ENCODE results near the gene GLB1L3.

Gene GLB1L3, protein sequence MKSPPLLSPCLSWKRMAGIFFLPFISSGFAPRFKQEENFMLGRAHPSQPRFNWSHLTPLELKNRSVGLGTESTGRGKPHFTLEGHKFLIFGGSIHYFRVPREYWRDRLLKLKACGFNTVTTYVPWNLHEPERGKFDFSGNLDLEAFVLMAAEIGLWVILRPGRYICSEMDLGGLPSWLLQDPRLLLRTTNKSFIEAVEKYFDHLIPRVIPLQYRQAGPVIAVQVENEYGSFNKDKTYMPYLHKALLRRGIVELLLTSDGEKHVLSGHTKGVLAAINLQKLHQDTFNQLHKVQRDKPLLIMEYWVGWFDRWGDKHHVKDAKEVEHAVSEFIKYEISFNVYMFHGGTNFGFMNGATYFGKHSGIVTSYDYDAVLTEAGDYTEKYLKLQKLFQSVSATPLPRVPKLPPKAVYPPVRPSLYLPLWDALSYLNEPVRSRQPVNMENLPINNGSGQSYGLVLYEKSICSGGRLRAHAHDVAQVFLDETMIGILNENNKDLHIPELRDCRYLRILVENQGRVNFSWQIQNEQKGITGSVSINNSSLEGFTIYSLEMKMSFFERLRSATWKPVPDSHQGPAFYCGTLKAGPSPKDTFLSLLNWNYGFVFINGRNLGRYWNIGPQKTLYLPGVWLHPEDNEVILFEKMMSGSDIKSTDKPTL

DNA sequence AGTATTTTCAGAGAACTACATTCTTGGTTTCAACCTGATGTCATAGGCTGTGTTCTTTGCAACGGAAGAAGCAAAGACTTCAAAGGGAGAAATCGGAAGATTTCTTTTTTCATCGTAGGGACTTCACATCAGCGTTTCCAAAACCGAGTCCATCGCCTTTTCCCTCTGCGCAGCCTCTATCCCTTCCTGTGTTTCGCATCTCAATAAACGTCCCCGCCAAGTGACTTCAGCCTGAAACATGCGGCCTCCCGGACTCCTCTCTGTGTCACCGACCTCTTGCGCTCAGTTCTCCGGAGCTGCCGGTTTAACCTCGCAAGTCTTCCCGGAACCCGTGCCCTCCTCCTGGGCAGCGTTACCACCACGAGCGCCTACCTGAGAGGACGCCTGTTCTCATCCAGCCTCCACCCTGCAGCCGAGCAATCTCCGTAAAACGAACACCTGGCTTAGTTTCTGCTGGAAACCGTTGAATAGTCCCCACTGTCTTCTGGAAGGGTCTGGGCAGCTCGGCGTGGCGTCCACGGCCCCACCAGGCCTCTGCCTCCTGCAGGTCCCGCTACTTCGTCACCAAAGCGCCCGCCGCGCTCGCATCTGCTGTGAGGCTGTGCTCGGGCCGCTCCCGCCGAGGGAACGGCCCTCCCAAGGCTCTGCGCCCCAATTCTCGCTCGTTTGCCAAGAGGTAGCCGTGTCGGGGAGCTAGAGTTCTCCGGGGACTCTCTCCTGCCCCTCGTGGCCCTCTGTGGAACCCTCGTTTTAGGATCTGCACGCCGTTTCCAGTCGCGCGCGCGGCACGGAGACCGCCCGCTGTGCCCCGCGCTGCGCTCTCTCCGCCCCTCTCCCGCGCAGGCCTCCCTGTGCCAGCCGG is at the start of gene GLB1L3:
Gene GLB1L3, plus strand, starts transcription at position 846 of the 862 bp plus-strand sequence. CDS start 362 bp downstream, outside the sequence.
- TF ChIP-seq GATA3 (IDR thresholded peaks at IDR 0.05; ENCODE audit: low read depth, low read length) (no peak), GATA2 (IDR thresholded peaks at IDR 0.05; ENCODE audit: low read depth, low read length) (no peak)

DNA sequence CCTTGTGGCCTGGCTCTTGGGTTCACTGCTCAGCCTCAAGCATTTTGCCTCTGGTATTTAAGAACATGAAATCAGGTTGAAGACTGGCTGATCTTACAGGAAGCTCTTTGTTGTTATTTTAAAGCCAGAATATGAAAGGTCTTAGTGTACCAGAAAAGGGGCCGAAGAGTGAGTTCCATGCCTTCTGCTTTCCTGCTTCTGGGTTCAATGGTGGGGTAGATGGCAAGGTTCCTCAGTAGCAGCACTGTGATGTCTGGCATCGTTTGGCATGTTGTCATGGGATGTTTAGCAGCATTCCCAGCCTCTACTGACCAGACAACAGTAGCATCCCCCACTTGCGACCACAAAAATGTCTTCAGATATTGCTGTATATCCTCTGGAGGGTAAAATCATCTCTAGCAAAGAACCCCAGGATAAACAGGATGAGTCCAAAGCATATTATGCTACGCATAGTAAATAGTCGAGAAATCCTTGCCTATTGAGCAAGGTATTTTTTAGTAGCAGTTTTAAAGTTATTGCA is 49.3 kb upstream of the GLB1L3 start:
- no peak for TF ChIP-seq GATA2 (IDR thresholded peaks at IDR 0.05; ENCODE audit: low read depth, low read length)
- no peak for TF ChIP-seq GATA3 (IDR thresholded peaks at IDR 0.05; ENCODE audit: low read depth, low read length)

GRCh38 chr11:134228625-134229024 is 47.6 kb upstream of the GLB1L3 start:
- no peak for TF ChIP-seq GATA3 (IDR thresholded peaks at IDR 0.05; ENCODE audit: low read depth, low read length)
- TF ChIP-seq GATA2 (IDR thresholded peaks at IDR 0.05; ENCODE audit: low read depth, low read length), result no peak

DNA sequence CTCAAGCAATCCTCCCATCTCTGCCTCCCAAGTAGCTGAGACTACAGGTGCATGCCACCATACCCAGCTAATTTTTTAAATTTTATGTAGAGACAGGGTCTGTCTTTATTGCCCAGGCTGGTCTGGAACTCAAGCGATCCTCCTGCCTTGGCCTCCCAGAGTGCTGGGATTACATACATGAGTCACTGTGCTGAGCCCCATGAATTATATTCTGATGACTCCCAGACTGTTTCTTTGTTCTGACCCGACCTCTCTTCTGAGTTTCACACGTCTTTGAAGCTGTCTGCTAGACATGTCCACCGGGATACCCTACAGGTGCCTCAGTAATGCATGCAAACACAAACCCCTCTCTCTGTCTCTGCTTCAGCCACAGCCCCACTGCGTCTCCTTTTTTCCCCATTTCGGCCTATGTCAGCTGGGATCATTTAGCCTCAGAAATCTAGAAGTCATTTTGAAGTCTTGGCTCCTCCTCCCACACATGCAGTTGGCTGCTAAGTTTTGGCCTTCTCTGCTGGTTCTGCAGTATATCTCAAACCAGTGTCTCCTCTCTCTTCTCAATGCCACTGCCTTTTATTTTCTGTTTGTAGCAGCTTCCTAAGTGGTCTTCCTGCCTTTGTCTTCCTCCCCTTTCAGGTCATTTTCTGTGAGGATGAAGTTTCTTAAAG is 46.9 kb upstream of the GLB1L3 start:
- TF ChIP-seq GATA3 (IDR thresholded peaks at IDR 0.05; ENCODE audit: low read depth, low read length) (no peak), GATA2 (IDR thresholded peaks at IDR 0.05; ENCODE audit: low read depth, low read length) (no peak)

DNA sequence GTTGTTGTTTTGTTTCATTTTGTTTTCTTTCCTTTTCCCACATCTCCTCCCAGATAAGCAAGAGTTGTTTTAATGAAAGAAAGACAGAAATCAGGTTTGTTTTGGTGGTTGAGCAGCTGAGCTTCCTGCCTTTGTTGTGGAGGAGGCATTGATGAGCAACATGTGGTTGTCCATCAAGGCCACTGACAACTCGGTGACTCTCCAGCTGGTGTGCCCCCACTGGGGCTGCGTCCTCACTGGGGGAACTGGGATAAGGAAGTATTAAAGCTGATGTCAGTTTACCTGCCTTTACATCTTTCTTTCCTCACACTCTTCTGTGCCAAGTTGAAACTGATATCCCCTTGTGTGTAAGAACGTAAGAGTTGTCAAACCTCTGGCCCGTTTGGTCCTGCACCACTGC is 45.8 kb upstream of the GLB1L3 start:
- no peak for TF ChIP-seq GATA3 (IDR thresholded peaks at IDR 0.05; ENCODE audit: low read depth, low read length)
- TF ChIP-seq GATA2 (IDR thresholded peaks at IDR 0.05; ENCODE audit: low read depth, low read length), result no peak

DNA sequence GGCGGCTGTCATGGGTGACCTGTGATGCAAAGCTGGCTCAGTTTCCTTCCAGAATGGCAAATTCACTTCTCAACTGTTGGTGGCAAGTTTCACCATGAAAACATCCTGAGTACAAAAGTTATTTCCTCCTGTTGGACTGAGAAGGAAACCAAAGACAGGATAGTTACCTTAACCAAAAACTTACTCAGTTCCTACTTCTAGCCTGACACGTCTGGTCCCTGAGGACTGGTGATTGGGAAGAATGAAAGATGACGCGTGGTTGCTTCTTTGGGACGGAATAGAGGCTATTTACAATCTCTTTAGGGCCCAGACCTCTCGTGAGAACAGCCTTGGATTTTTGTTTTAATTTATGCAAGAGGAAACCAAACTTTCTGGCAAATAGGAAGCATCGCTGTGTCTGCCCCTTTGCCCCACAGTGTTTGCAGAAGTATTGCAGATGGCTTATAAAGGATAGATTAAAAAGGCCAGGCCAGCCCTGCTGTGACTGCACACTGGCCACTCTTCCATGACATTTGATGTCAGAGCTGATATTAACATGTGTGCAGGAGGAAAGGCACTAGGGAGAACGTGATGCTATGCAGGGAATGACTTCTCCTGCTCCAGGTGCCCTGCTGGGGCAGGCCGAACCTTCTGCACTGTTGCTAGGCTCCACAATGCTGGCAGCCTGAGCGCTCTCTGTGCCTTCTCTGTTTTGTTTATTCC is 44.1 kb upstream of the GLB1L3 start:
- TF ChIP-seq GATA3 (IDR thresholded peaks at IDR 0.05; ENCODE audit: low read depth, low read length) (no peak), GATA2 (IDR thresholded peaks at IDR 0.05; ENCODE audit: low read depth, low read length) (peak; percentile 61)

GRCh38 chr11:134233729-134234179 is 42.4 kb upstream of the GLB1L3 start:
- TF ChIP-seq GATA2 (IDR thresholded peaks at IDR 0.05; ENCODE audit: low read depth, low read length) (no peak), GATA3 (IDR thresholded peaks at IDR 0.05; ENCODE audit: low read depth, low read length) (no peak)

- TF ChIP-seq GATA2 (IDR thresholded peaks at IDR 0.05; ENCODE audit: low read depth, low read length), result no peak
- no peak for TF ChIP-seq GATA3 (IDR thresholded peaks at IDR 0.05; ENCODE audit: low read depth, low read length)
Measured at GRCh38 chr11:134235399-134235798, 40.8 kb upstream of the GLB1L3 start.

DNA sequence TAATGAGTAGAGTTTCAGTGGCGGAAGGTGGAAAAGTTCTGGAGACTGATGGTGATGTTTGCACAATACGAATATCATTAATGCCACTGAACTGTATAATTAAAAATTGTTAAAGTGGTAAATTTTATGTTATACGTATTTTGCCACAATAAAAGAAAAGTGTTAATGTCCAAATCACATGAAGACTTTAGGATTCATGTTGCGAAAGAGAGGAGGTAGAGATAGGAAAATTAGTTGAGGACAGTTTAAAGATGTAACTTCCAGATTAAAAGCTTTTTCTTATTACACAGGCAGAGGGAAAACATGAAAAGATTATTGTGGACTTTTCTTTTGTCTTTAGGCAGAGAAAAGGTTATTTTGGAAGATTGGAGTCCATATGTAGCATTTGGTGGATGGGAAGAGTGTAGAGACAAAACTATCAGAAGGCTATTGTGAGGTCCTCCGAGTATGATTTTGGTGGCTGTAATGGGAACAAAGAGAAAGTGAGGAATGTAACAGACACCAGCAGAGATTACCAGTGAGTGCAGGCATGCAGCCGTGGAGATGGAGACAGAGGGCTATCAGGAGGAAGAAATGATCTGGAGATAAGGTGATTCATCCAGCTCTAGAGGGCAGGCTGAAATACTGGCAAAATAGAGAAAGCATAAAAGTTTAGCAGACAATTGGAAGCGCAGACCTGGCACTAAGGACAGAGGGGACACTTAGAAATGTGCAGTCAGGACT is 39.2 kb upstream of the GLB1L3 start:
- TF ChIP-seq GATA3 (IDR thresholded peaks at IDR 0.05; ENCODE audit: low read depth, low read length) (no peak), GATA2 (IDR thresholded peaks at IDR 0.05; ENCODE audit: low read depth, low read length) (peak; percentile 80)

DNA sequence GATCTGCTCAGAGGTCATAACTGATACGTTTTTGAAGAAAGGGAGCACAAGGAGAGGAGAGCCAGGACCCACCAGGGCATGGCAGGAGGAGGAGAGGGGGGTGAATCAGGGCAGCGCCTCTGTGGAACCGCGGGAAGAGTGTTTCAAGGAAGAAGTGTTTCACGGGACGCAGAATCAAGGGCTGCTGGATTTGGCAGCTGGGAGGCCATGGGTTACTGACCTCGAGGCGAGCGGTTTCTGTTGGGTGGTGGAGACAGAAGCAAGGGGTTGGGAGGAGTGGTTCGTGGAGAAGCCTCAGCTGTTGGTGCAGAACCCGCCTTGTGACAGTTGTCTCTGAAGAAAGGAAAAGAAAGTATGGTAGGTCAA is 38.6 kb upstream of the GLB1L3 start:
- TF ChIP-seq GATA3 (IDR thresholded peaks at IDR 0.05; ENCODE audit: low read depth, low read length), result no peak
- TF ChIP-seq GATA2 (IDR thresholded peaks at IDR 0.05; ENCODE audit: low read depth, low read length), result no peak

DNA sequence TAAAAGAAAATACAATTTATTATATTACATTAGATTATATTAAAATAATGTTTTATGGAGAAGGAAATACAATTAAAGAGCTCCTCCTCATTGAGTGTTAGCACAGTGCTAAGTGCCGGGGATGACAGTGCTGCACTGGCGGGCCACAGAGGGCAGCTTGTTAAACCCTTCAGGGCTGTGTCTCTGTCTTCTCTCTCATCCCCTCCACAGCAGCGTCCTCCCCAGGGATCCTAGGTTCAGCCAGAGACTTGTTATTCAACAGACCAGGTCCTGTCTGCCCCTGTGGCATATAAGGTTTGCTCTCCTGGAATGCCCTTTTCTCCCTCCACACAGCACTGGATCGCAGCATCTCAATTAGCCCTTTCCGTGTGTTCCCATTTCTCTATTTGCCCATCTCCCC is 37.2 kb upstream of the GLB1L3 start:
- TF ChIP-seq GATA3 (IDR thresholded peaks at IDR 0.05; ENCODE audit: low read depth, low read length) (no peak), GATA2 (IDR thresholded peaks at IDR 0.05; ENCODE audit: low read depth, low read length) (no peak)

DNA sequence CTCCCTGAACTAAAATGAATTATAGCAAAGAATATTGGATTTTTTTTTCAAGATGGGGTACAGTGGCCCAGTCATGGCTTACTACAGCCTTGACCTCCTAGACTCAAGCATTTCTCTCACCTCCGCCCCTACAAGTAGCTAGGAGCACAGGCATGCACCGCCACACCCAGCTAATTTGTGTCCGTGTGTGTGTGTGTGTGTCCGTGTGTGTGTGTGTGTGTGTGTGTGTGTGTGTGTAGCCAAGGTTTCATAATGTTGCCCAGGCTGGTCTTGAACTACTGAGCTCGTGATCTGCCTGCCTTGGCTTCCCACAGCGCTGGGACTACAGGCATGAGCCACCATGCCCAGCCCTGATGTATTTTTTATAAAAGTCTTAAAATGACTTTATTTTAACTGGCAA is 35.6 kb upstream of the GLB1L3 start:
- TF ChIP-seq GATA2 (IDR thresholded peaks at IDR 0.05; ENCODE audit: low read depth, low read length), result no peak
- no peak for TF ChIP-seq GATA3 (IDR thresholded peaks at IDR 0.05; ENCODE audit: low read depth, low read length)
